HG02678 (cell line): ENCODE measurements around the gene STARD3.
A peak's percentile ranks its signal among the peaks of the same experiment; 100 is the strongest.
"Not testable (repeated sequence)": the region's sequence is repeated elsewhere in the genome, so short reads cannot be mapped to it uniquely, and the experiment has no call there.

Experiments used
- ATAC-seq: cut with Tn5 transposase; IDR thresholded peaks from one replicate; pipeline ENCODE4 v1.9.1; 2021; ENCODE audit warnings: mild to moderate bottlenecking, moderate library complexity; ENCODE audit not compliant: unreplicated experiment

Gene STARD3

GRCh38 chr17:39687101-39687545 lies 50.2 kb downstream of the STARD3 start:
- ATAC-seq, result no peak

GRCh38 chr17:39687546-39688474 lies 50.9 kb downstream of the STARD3 start, which contains the start of gene PGAP3:
Gene PGAP3 (minus strand): TSS chr17:39688057. CDS start chr17:39688014, 43 bp downstream.
- peak; percentile 93 for ATAC-seq

DNA sequence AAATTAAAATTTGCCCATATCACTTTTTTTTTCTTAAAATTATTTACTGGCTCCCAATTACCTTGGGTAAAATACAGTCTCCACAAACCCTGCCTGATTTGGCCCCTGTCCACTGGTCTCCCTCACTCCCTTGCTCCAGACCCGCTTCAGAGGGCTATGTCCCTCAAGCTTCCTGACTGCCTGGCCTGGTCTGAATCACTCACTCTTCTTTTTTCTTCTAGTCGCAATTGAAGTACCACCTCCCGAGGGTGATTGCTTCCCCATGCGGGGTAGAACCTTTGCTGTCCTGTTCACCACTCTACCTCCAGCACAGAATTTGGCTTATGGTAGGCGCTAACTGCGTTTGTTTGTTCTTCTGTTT lies 51.5 kb downstream of the STARD3 start:
- no peak for ATAC-seq

- no peak for ATAC-seq
Observed at GRCh38 chr17:39688945-39689344, 52.0 kb downstream of the STARD3 start.

DNA sequence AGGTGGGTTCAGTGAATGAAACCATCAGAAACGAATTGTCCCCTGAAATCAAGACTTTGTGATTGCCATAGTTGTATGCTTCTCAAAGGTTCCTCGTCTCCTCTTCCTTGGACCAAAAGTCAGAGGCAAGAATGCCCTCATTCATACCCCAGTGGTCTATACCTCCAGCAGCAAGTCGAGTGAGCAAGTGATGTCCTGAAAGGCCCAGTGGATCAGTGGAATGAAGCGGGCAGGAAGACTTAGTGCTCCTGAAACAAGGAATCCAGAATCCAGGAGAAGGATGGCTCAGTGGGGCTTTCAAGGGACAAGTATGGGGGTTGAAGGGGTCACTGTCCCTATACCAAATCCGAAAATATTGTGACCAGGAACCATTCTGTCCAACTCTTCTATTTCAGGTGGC lies 57.6 kb downstream of the STARD3 start:
- no peak for ATAC-seq

- no peak for ATAC-seq
Observed at GRCh38 chr17:39695089-39695474, 58.1 kb downstream of the STARD3 start.

GRCh38 chr17:39696731-39697130 lies 59.8 kb downstream of the STARD3 start:
- ATAC-seq, result no peak

DNA sequence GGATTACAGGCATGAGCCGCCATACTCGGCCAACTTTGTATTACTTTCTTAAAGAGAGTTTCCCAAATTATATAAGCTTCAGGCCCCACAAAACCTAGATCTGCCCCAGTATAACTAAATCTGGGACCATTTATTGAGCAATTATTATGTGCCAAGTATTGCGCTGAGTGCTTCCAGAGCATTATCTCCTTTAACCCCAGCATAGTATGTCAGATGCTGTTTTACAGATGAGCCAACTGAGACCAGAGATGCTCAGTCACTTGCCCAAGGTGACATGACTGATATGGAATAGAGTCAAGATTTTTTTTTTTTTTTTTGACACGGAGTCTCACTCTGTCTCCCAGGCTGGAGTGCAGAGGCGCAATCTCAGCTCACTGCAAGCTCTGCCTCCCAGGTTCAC lies 61.0 kb downstream of the STARD3 start:
- no peak for ATAC-seq

GRCh38 chr17:39699157-39699817 lies 62.3 kb downstream of the STARD3 start:
- not testable (repeated sequence) for ATAC-seq

- no peak for ATAC-seq
Observed at GRCh38 chr17:39699818-39700147, 62.8 kb downstream of the STARD3 start, which contains the start of gene ERBB2. Gene ERBB2 (plus strand): TSS chr17:39700064. CDS start chr17:39700239, 175 bp downstream.

GRCh38 chr17:39700148-39700987 lies 63.4 kb downstream of the STARD3 start:
- no peak for ATAC-seq

- no peak for ATAC-seq
Observed at GRCh38 chr17:39701012-39701783, 64.3 kb downstream of the STARD3 start.

GRCh38 chr17:39701784-39702422 lies 65.0 kb downstream of the STARD3 start:
- no peak for ATAC-seq

DNA sequence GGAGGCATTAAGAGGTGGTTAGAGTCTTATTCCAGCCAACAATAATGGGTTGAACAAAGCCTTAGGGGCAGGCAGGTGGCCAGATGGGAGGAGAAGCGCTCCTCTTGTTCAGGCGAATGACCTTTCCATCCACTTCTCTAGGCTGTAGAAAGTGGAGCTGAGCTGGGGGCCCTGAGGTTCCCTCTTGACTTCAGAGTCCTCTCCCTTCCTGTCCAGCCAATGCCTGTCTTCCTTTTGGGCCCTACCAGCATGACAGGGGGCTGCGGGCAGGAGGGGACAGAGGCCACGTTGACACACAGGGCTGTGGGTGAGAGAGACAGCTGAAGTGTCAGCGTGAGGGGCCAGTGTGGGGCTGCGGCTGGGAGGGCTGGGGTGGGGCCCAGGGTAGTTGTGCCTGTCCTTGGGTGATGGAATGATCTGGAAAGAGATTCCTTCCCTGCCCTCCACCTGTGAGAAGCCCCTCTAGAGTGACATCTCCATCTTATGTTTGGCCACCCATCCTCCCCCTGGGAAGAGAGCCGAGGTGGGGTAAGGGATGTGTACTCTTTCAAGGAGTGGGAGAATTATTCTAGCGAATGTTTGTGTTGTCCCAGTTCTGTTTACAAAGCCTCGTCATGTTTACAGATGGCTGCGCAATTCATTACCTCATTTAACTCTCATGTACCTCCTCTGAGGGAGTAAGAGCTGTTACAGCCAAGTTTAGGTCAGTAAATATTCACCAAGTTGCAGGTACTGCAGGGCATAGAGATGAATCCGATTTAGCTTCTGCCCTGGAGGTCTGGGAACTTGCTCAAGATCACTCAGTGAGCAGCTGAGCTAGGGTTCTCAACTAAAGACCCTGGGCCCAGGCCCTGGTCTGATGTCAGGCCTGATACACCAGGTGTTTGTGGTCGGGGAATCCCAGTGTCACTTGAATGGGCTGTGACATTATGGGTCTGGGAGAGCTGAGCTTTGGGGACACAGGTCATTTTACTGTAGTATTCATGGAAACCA lies 66.3 kb downstream of the STARD3 start:
- peak; percentile 49 for ATAC-seq

GRCh38 chr17:39703913-39704312 lies 67.0 kb downstream of the STARD3 start:
- ATAC-seq, result no peak

DNA sequence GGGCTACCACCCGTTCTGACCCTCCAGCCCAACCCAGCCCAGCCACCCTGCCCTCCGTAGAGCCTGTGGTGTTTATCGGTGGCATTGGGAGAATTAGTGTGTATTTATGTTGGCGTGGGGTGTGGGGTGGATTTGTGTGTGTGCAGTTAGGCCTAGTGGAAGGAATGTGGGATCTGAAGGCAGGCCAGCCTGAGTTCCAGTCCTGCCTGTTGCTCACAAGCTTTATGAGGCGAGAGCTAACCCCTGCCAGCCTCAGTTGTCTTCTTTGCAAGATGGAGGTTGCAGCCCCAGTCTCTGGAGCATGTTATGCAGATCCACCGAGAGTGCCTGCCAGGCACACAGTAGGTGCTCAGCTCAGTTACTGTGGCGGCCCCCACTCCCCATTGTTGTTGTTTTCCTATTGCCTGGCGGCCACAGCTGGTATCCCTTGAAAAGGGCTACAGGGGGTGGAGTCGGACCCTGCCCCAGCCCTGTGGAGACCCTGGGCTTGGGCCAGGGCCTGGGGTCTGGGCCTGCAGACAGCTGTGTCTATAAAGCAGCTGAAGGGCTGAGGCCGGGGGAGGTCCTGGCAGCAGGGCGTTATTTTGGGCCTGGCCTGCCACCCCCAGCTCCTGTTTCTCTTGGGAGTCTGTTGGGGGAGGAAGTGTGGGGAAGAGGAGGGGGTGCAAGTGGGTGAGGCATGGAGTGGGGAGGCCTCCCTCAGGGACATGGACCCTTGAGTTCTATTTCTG lies 68.0 kb downstream of the STARD3 start:
- no peak for ATAC-seq

DNA sequence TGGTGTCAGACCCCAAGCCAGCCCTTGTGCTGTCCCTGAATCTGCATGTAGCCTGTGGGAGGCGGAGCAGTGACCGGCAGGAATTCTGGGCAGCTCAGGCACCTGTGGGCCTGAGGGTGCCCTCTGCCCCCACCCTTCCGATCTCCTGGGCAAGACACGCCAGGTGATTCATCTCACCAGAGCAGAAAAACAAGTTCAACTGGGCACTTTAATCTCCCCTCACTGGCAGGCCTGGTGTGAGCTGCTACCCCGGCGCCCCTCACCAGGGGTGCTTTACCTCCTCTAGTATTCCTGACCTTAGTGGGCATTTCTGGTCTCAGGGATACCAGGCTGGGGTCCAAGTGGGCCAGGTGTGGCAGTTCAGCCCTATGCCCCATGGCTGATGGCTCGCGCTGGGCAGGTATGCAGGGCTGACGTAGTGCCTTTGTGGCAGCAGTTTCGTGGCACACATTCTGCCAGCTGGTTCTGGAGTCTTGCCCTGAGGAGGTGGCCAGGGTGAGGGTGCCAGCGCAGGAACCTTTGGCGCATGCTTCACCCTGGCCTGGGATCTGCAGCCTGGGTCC lies 68.9 kb downstream of the STARD3 start:
- no peak for ATAC-seq

GRCh38 chr17:39706383-39706782 lies 69.4 kb downstream of the STARD3 start:
- no peak for ATAC-seq
